Body of pancreas (tissue), 4 donors: ENCODE results near the gene ROCK2. TPM values are rescaled to one million over a fixed set of nuclear protein-coding genes. Genes with fewer than 3 reads are reported as not detected.
A peak's percentile ranks its signal among the peaks of the same experiment; 100 is the strongest.

Experiments used
- ATAC-seq: fragments of 150-250 bp; one replicate; pipeline ENCODE4 v1.9.1; 2016
- DNase-seq, 4 donors: peaks; one replicate each; pipeline ENCODE4 v3.0.0-alpha.2; 2019
- H3K27ac ChIP-seq, 4 donors: fragments of 200-600 bp; sonication (generic); 1 replicate in 3 of 4; 2 replicates in 1 of 4; pipeline versions ENCODE4 v1.5.1 to v1.6.1; 2016 to 2019; ENCODE audit warnings: mild to moderate bottlenecking in 1 of 4, mixed read lengths in 1 of 4, moderate library complexity in 1 of 4
- H3K27me3 ChIP-seq, 2 donors: fragments of 200-600 bp; sonication (generic); one replicate each; pipeline ENCODE4 v1.6.0; 2016; ENCODE audit warnings: mild to moderate bottlenecking in 1 of 2
- H3K36me3 ChIP-seq, 2 donors: fragments of 200-600 bp; sonication (generic); replicated peaks in 1 of 2; 2 replicates each; pipeline ENCODE4 v1.5.1; 2016; ENCODE audit warnings: low read depth in 2 of 2; ENCODE audit not compliant: insufficient read depth in 1 of 2
- H3K4me1 ChIP-seq: fragments of 200-600 bp; sonication (generic); one replicate; pipeline ENCODE4 v1.6.0; 2016
- H3K4me3 ChIP-seq, 2 donors: fragments of 200-600 bp; sonication (generic); 1 replicate in 1 of 2; 2 replicates in 1 of 2; pipeline ENCODE4 v1.5.1; 2016 to 2019
- H3K9me3 ChIP-seq, 3 donors: fragments of 200-600 bp; sonication (generic); 1 replicate in 2 of 3; 2 replicates in 1 of 3; pipeline ENCODE4 v1.5.1; 2016
- POLR2A ChIP-seq, 3 donors: fragments of 450-650 bp; IDR thresholded peaks; one replicate each; pipeline ENCODE4 v1.6.1; 2016; ENCODE audit warnings: antibody characterized with exemption in 3 of 3, mild to moderate bottlenecking in 2 of 3
- WGBS, 2 donors: methylation state at CpG; one replicate each; pipeline ENCODE4 v1.1.5; 2017; 5-methylcytosine and 5-hydroxymethylcytosine counted together
- intact Hi-C: fragments of 100-400 bp; cut with DNase I; formaldehyde crosslinking; loops from one replicate; pipeline ENCODE4 v1.15.1; 2023
- total RNA-seq, 2 donors: library from RNA; depleted of rRNA; stranded (reverse); fragments of >200 nt; gene quantifications; one replicate each; pipeline ENCODE4 v1.1.0, GENCODE V29; 2016
- TF ChIP-seq, protein P1 (sequence below), 7 experiments: fragments of 450-650 bp in 4 of 7; fragments of 200-600 bp in 3 of 7; sonication (generic) in 3 of 7; IDR thresholded peaks; one replicate each; pipeline ENCODE4 v1.5.1; 2016 to 2019; ENCODE audit warnings: antibody characterized with exemption in 7 of 7

ROCK2 gene
- total RNA-seq, 2 donors from 2014 or later, result 24.4 to 32.3 TPM

DNA sequence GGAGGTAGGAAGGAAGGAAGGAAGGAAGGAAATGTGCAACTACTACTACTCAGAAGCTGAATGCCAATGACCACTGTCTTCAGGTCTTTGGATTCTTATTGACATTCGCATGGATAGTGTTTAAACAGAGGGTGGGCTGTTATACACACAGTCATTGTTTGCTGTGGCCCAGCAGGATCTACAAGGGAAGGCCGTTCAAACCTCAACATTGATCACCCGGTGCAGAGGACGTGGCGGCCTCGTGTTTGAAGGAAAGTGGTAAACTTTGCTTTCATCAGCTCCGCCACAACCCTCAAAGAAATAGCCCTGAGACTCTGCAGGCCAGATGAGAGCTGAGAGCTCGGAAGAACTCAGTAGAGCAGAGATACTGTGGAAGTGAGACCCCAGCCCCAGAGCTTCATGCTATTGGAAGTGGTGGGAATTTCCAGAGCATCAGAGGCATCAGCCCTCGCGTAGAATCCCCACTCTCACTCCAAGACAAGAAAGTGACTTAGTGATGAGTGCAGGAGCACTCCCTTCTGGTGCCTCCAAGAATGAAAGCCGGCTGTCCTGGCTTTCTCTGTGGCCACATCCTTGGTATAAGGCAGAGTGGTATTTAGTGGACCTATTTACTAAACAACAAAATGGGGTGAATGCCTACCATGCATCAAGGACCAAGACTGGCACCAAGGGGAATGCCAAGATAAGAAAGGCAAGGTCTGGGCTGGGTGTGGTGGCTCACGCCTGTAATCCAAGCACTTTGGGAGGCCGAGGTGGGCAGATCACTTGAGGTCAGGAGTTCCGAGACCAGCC is 10.1 kb upstream of the ROCK2 start:
- WGBS, 2 donors, result 86 to 89% methylated on average over 14 of the region's 14 CpGs
- Histone ChIP-seq H3K9me3 (no peaks in the 10 kb centered on the region), H3K4me3 (no peak overlapping the region), H3K4me1 (no peaks in the 10 kb centered on the region), H3K27me3 (no peaks in the 10 kb centered on the region), H3K27ac (no peak overlapping the region), H3K36me3 (no peaks in the 10 kb centered on the region)
- no peak for TF ChIP-seq POLR2A (IDR thresholded peaks at IDR 0.05)
- TF ChIP-seq, protein P1, sequence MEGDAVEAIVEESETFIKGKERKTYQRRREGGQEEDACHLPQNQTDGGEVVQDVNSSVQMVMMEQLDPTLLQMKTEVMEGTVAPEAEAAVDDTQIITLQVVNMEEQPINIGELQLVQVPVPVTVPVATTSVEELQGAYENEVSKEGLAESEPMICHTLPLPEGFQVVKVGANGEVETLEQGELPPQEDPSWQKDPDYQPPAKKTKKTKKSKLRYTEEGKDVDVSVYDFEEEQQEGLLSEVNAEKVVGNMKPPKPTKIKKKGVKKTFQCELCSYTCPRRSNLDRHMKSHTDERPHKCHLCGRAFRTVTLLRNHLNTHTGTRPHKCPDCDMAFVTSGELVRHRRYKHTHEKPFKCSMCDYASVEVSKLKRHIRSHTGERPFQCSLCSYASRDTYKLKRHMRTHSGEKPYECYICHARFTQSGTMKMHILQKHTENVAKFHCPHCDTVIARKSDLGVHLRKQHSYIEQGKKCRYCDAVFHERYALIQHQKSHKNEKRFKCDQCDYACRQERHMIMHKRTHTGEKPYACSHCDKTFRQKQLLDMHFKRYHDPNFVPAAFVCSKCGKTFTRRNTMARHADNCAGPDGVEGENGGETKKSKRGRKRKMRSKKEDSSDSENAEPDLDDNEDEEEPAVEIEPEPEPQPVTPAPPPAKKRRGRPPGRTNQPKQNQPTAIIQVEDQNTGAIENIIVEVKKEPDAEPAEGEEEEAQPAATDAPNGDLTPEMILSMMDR (IDR thresholded peaks at IDR 0.05), result no peak
- no peak for ATAC-seq
- intact Hi-C loops, result no loop called here
- no peak for DNase-seq

DNA sequence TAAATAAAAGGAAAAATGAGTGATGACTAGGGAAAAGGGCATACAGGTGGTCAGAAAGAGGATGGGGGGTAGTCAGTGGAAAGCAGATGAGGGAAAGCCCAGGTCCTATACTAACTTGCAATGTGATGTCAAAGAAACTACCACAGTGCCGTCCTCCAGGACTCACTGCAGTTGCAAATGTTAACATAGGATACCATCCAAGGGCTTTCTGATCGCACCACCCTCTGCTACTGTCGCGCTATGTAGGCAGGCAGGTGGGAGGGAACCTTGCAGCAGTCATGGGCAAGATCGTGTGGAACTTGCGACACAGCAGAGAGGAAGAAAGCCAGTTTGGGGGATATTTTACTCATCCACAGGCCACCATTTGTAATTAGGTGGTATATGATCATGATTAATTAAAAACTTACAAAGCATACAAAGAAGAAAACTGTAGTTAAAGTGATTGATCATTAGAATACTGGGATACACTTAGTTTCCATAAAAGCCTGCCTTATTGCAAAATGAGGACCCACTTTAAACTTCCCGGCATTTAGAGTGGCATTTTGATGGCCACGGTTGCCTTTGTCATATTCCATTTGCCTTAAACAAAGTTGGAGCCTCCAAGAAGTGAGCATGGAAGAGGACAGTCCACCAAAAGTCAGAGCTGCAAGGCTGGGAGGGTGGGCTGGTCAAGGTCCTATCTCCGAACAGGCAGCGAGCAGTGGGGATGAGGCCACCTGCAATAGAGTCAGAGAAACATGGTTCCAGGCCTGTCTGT is 8.5 kb upstream of the ROCK2 start:
- Histone ChIP-seq H3K27ac (no peak overlapping the region), H3K36me3 (no peaks in the 10 kb centered on the region), H3K4me1 (peaks cover 11% of the 10 kb centered on the region), H3K4me3 (no peak overlapping the region), H3K27me3 (no peaks in the 10 kb centered on the region), H3K9me3 (no peaks in the 10 kb centered on the region)
- ATAC-seq, result no peak
- 88 to 92% methylated on average over 10 of the region's 10 CpGs for WGBS, 2 donors
- TF ChIP-seq, protein P1 (IDR thresholded peaks at IDR 0.05), result no peak
- no peak for TF ChIP-seq POLR2A (IDR thresholded peaks at IDR 0.05)
- no peak for DNase-seq
- intact Hi-C loops, result no loop called here

- Histone ChIP-seq H3K4me1 (peaks cover 21% of the 10 kb centered on the region), H3K27ac (peak overlapping the region in 3 of 4 donors; percentile 54 to 80 (median 65)), H3K27me3 (no peaks in the 10 kb centered on the region), H3K4me3 (no peak overlapping the region), H3K36me3 (no peaks in the 10 kb centered on the region), H3K9me3 (no peaks in the 10 kb centered on the region)
- DNase-seq, result peak; percentile 54 to 80 (median 67)
- 4 to 14% methylated on average over 5 of the region's 5 CpGs for WGBS, 2 donors
- TF ChIP-seq, protein P1 (IDR thresholded peaks at IDR 0.05), result no peak
- TF ChIP-seq POLR2A (IDR thresholded peaks at IDR 0.05), result no peak
- peak; percentile 34 for ATAC-seq
- intact Hi-C loops, result no loop called here
Observed at GRCh38 chr2:11348209-11348749, 3.8 kb upstream of the ROCK2 start.

DNA sequence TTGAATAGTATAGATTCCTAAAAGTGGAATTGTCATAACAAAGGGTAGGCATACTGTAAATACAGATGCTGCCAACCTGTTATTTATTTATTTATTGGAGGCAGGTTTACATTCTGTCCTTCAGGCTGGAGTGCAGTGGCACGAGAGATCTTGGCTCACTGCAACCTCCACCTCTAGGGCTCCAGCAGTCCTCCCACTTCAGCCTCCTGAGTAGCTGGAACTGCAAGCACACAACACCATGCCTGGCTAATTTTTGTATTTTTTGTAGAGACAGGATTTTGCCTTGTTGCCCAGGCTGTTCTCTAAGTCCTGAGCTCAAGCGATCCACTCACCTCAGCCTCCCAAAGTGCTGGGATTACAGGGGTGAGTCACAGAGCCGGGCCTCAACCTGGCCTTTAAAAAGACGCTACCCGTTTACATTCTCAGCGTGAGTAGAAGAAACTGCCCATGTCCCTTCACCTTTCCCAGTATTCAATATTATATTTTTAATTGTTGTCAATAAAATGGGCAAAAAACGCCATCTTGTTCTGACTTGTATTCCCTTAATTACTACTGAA is 3.0 kb upstream of the ROCK2 start:
- TF ChIP-seq, protein P1 (IDR thresholded peaks at IDR 0.05), result no peak
- no peak for TF ChIP-seq POLR2A (IDR thresholded peaks at IDR 0.05)
- H3K27me3 ChIP-seq, result no peaks in the 10 kb centered on the region
- DNase-seq (no peak), ATAC-seq (no peak)
- 88 to 89% methylated on average over 7 of the region's 7 CpGs for WGBS, 2 donors
- no peak overlapping the region for H3K4me3 ChIP-seq
- peaks cover 24% of the 10 kb centered on the region for H3K4me1 ChIP-seq
- H3K36me3 ChIP-seq, result no peaks in the 10 kb centered on the region
- peak overlapping the region in 1 of 4 donors; percentile 80 for H3K27ac ChIP-seq
- intact Hi-C loops, result no loop called here
- no peaks in the 10 kb centered on the region for H3K9me3 ChIP-seq
